ENCODE measurements around the gene ALOX12B. TPM values are rescaled to one million over a fixed set of nuclear protein-coding genes. Genes with fewer than 3 reads are reported as not detected.

Gene ALOX12B
- total RNA-seq, 6 experiments from 2014 or later: not detected

GRCh38 chr17:8126491-8127066 lies 39.1 kb upstream of the ALOX12B start:
- no peak for DNase-seq
- no peaks in the 10 kb centered on the region for H3K36me3 Mint-ChIP-seq (ENCODE audit: low read depth)

DNA sequence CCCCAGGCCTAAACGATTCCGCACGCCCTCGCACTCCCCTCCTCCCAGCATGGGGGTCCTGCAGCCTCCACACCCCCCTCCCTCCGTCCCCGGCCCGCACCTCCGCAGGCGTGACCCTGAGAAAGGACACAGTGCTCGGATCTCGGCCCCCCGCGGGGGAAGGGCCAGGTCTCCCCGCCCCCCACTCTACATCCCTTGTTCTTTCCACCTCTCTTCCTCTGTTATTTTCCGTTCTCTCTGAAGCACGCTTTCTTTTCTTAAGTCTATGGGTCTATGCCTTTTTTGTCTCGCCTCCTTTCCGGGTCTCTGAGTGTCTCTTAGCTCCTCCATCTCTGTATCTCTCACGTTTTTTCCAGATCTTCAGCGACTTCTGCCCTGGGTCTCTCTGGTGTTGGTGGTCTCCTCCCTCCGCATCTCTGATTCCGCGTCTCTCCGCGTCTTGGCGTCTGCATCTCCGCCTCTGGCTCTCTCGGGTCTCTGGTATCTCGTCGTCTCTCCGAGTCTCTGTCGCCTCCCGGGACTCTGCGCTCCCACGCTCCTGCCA lies 38.5 kb upstream of the ALOX12B start:
- Mint-ChIP-seq H3K9me3 (no peaks in the 10 kb centered on the region), H3K4me3 (peak overlapping the region; percentile 88), H3K27me3 (ENCODE audit: insufficient read depth) (peaks cover 2% of the 10 kb centered on the region), H3K27ac (peak overlapping the region; percentile 35), H3K4me1 (ENCODE audit: low read depth) (peaks cover 53% of the 10 kb centered on the region), H3K36me3 (ENCODE audit: low read depth) (no peaks in the 10 kb centered on the region)
- no peak for DNase-seq
- TF ChIP-seq, protein P1, sequence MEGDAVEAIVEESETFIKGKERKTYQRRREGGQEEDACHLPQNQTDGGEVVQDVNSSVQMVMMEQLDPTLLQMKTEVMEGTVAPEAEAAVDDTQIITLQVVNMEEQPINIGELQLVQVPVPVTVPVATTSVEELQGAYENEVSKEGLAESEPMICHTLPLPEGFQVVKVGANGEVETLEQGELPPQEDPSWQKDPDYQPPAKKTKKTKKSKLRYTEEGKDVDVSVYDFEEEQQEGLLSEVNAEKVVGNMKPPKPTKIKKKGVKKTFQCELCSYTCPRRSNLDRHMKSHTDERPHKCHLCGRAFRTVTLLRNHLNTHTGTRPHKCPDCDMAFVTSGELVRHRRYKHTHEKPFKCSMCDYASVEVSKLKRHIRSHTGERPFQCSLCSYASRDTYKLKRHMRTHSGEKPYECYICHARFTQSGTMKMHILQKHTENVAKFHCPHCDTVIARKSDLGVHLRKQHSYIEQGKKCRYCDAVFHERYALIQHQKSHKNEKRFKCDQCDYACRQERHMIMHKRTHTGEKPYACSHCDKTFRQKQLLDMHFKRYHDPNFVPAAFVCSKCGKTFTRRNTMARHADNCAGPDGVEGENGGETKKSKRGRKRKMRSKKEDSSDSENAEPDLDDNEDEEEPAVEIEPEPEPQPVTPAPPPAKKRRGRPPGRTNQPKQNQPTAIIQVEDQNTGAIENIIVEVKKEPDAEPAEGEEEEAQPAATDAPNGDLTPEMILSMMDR (IDR thresholded peaks at IDR 0.05): no peak

More at GRCh38 chr17:8126491-8127066, 39.1 kb upstream of the ALOX12B start:
- TF ChIP-seq, protein P1 (IDR thresholded peaks at IDR 0.05): no peak
- Mint-ChIP-seq H3K27me3 (ENCODE audit: insufficient read depth) (peaks cover 2% of the 10 kb centered on the region), H3K4me1 (ENCODE audit: low read depth) (peaks cover 53% of the 10 kb centered on the region), H3K27ac (peak overlapping the region; percentile 72), H3K9me3 (no peaks in the 10 kb centered on the region), H3K4me3 (peak overlapping the region; percentile 88)

DNA sequence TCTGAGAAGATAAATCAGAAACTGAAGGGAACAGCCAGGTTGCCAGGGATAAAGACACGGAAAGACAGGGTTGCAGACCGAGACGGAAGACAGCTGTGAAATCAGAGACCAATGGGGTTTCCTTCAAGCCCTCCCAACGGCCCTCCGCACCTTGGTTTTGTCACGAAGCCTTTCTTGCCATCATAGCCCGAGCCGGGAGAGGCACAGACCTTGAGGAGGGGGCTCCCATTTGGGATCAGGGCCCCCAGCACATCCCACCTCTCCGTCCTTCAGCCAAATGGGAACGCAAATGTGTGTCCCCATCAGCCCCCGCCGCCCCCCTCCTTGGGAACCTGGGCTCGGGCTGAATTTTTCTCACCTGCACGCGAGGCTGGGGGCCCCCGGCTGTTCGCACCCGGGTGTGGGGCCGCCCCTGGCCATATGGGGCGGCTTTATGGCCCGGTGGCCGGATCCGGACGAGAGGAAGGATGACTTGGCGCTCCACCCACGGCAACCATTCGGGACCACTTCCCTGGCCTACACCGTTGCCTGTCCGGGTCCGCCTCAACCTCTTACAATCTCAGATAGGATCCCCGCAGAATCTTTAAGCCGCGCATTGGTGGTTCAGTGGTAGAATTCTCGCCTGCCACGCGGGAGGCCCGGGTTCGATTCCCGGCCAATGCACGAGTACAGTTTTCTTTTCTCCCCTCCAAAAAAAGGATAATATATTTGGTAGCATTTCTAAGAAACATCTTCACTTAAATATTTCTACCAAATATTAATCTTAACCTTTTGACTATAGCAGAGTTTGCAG lies 37.8 kb upstream of the ALOX12B start:
- peak; percentile 57 for DNase-seq
- Mint-ChIP-seq H3K9me3 (peaks cover 5% of the 10 kb centered on the region; the same call in 1 of the 2 replicates), H3K4me1 (ENCODE audit: low read depth) (peaks cover 58% of the 10 kb centered on the region), H3K4me3 (peak overlapping the region; percentile 88), H3K27ac (no peak overlapping the region; the same call in 1 of the 2 replicates), H3K27me3 (ENCODE audit: insufficient read depth) (peaks cover 7% of the 10 kb centered on the region), H3K36me3 (ENCODE audit: low read depth) (no peaks in the 10 kb centered on the region)
- TF ChIP-seq, protein P1 (IDR thresholded peaks at IDR 0.05): no peak

- Mint-ChIP-seq H3K36me3 (ENCODE audit: low read depth) (no peaks in the 10 kb centered on the region), H3K4me1 (ENCODE audit: low read depth) (peaks cover 66% of the 10 kb centered on the region), H3K9me3 (peaks cover 7% of the 10 kb centered on the region; the same call in 1 of the 2 replicates), H3K27ac (peak overlapping the region; percentile 8; the same call in 1 of the 2 replicates), H3K27me3 (ENCODE audit: insufficient read depth) (peaks cover 12% of the 10 kb centered on the region), H3K4me3 (peak overlapping the region; percentile 88)
- TF ChIP-seq, protein P1 (IDR thresholded peaks at IDR 0.05): no peak
- no peak for DNase-seq
Measured at GRCh38 chr17:8124350-8125153, 37.0 kb upstream of the ALOX12B start.

- H3K9me3 Mint-ChIP-seq: peaks cover 7% of the 10 kb centered on the region; the same call in 1 of the 2 replicates
- peaks cover 15% of the 10 kb centered on the region for H3K27me3 Mint-ChIP-seq (ENCODE audit: insufficient read depth)
- H3K36me3 Mint-ChIP-seq (ENCODE audit: low read depth): no peaks in the 10 kb centered on the region
- TF ChIP-seq, protein P1 (IDR thresholded peaks at IDR 0.05): no peak
- H3K4me3 Mint-ChIP-seq: peak within 1 kb of the TSS; percentile 88
- peak within 1 kb of the TSS; percentile 42 for H3K27ac Mint-ChIP-seq
- H3K4me1 Mint-ChIP-seq (ENCODE audit: low read depth): peaks cover 69% of the 10 kb centered on the region
- no peak for DNase-seq
Measured at GRCh38 chr17:8123695-8124349, 36.3 kb upstream of the ALOX12B start, which contains the start of gene HES7. TSS of gene HES7 (minus strand) at chr17:8124106. CDS start at chr17:8124084, 22 bp downstream.
